Activated gamma-delta T cell (primary cell): ENCODE results near the gene FHL3.
"Not testable (repeated sequence)": the region's sequence is repeated elsewhere in the genome, so short reads cannot be mapped to it uniquely, and the experiment has no call there.

Experiments used
- DNase-seq: peaks from one replicate; lab custom pipeline; 2025; lab: John Stamatoyannopoulos, UW

FHL3 gene

DNA sequence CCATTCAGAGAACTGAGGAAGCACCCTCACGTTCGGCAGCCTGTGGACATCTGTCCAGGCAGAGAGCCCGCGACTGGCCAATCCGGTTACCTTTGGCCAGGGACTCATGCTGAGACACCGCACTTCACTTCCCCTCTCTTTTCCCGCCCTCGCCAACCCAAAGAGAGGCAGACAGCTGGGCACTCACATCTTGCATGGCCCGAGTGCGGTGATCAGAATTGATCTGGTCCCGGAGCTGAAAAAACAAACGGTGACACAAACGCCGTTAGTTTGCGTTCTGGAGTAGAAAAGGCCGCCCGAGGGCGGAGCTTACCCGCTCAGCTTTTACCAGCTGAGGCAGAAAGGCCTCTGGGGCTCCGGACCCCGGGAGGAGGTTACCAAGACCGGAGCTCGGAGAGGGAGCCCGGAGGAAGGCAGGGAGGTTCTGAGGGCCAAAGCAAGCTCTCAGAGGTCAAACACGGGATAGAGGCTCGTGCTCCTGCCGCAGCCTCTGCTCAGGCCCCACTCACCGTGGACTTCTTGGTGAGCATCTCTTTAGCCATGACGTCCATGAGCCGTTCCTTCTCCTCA is 15.9 kb downstream of the FHL3 start:
- DNase-seq = no peak

DNA sequence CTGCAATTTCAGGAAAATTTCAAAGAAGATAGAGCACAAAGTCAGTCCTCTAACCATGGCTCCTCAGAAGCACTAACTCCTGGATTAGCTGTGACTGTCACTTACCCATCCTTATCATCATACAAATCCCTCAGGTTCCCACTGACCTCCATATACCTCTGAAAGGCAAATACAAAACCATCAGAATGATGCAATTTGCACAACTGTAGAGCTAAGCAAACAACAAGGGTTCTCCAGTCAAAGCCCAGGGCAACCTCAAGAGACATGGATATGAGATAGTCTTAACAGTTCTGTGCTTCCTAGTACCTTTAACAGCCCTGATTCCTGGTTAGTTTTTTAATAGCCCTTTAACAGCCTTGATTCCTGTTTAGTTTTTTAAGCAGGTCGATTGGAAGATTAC is 17.6 kb downstream of the FHL3 start:
- no peak for DNase-seq

DNA sequence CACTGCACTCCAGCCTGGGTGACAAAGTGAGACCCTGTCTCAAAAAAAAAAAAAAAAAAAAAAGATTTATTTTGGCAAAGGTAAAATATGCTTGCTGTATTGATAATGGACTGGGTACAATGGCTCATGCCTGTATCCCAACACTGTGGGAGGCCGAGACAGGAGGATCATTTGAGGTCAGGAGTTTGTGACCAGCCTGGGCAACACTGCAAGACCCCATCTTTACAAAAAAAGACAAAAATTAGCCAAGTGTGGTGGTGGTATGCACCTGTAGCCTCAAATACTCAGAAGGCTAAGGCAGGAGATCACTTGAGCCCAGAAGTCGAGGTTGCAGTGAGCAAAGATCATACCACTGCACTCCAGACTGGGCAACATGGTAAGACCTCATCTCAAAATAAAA is 21.8 kb downstream of the FHL3 start:
- DNase-seq = no peak

DNA sequence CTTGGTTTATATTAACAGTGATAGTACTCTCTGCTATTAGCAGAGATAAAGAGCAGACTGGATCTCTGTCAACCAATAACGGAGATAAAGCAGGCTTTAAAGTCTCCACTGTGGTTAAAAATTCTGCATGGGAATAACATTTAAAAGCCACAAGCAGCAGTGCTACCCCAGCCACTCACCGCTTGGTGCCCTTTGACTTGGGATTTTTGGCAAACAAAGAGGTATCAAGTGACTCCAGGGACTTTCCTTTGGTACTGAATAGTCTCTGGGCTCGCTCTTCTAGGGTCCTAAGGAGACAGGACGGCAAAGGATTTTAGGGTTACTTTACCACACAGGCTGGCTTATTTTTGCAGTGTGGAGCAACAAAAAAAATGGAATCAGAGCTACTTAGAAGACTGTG is 26.8 kb downstream of the FHL3 start:
- no peak for DNase-seq

DNA sequence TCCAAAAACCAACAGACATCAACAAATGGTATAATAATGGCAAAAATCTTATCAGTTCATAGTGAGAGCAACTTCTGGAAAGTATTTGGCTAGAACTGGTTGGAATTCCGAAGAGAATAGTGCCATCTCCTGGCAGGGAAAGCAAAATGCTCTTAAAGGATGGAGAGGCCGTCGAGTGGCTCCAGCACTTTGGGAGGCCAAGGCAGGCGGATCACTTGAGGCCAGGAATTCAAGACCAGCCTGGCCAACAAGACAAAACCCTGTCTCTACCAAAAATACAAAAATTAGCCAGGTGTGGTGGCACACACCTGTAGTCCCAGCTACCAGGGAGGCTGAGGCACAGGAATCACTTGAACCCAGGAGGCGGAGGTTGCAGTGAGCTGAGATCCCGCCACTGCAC is 30.2 kb downstream of the FHL3 start:
- not testable (repeated sequence) for DNase-seq

DNA sequence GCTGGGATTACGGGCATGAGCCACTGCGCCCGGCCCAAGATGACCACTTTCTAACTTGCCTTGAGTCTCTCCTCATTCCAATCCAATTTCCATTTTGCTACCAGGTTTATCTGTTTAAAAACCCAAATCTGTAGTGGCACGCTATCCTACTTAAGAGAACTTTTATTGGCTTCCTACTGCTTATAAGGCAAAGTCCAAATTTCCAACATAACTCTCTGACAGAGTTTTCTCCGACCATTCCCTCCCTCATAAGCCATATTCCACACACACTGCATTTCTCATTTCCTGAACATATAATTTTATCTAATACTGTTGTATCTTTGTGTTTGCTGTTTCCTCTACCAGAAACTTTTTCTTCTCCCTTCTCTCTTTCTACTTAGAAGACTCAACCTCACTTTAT is 30.7 kb downstream of the FHL3 start:
- DNase-seq = no peak

DNA sequence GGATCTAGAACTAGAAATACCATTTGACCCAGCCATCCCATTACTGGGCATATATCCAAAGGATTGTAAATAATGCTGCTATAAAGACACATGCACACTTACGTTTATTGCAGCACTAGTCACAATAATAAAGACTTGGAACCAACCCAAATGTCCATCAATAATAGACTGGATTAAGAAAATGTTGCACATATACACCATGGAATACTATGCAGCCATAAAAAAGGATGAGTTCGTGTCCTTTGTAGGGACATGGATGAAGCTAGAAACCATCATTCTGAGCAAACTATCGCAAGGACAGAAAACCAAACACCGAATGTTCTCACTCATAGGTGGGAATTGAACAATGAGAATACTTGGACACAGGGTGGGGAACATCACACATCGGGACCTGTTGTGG is 31.6 kb downstream of the FHL3 start:
- DNase-seq = not testable (repeated sequence)

DNA sequence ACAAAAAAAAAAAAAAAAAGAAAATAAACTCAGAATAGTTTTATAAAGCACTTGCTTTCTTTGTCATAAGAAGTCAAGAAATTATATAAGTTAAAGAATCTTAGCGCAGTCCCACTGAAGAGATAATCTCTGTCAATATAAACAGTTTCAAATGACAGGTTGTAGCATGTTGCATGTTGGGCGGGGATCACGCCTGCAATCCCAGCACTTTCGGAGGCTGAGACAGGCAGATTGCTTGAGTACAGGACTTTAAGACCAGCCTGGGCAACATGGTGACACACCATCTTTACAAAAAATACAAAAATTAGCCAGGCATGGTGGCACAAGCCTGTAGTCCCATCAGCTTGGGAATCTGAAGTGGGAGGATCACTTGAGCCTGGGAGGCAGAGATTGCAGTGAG is 40.0 kb downstream of the FHL3 start:
- no peak for DNase-seq

DNA sequence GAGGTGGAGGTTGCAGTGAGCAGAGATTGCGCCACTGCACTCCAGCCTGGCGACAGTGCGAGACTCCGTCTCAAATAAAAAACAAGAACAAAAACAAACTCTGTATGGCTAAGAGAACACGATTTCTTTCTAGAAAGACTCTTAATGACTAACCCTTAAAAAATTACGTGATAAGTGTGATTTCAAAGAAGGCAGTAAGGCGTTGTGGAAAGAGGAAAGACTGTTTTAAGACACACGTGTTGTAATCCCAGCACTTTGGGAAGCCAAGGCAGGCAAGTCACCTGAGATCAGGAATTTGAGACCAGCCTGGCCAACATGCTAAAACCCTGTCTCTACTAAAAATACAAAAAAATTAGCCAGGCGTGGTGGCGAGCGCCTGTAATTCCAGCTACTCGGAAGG is 41.2 kb downstream of the FHL3 start:
- not testable (repeated sequence) for DNase-seq

DNA sequence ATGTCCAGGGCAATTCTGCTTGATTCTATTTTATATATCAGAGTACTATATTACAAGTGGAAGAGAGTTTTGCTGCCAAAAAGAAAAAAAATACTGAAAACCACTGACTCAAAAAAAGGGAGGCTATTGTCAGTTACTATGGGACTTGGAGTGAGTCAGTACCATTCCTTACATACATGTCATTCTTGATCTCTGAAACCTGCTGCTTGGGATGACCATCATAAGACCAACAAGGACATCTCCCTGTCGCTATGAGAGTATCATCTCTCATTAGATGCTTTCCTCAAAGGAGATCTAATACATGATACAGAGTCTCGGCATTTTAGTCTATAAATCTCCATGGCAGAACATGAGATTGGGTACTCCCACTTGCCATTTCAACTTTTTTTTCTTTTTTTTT is 46.6 kb downstream of the FHL3 start:
- DNase-seq = no peak

DNA sequence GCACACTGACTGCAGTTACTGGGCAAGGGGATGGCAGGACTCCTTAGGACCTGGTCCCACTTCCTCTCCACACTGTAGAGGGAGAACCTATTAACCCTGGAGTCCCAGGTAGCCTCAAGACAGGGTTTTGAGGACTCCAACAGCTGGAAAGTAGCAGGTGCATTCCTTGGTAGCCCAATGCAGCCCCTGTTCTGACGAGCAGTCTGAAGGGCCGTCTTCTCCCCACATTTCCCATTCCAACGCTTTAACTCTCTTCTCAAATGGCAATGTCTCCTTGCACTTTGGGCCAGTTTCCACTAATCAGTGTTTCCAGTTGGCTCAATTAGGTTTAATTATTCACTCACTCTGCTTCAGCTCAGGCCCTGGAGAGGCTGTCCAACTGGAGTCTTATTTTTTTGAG is 49.6 kb downstream of the FHL3 start:
- DNase-seq = no peak

DNA sequence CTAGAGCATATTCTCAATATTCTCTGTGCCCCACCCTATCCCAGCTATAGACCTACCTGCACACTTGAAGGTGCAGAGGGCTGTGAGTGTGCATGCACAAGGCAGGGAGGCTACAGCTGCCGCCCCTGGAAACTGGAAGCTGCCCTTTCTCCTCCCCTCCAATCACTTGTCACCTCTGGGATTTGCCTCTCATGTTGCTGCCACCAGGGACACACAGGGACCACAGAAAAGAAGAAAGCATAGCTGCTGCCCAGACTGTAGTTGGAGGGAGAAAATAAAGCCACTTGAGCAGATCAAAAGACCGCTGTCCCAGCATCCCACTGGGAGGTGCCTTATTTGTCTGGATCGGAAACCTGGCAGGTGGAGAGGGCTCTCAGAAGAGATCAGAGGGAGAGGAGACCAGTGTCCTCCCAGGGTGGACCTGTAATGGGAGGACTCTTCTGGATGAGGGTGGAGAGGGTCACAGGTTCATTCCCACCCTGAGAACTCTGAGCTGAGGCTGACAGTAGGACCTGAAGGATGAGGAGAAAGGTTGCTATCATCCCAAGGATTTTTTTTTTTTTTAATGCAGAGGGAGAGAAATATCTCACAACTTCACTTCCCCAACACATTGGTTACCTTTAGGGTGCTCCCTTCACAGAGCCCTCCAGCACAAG is 50.9 kb downstream of the FHL3 start:
- DNase-seq = no peak

DNA sequence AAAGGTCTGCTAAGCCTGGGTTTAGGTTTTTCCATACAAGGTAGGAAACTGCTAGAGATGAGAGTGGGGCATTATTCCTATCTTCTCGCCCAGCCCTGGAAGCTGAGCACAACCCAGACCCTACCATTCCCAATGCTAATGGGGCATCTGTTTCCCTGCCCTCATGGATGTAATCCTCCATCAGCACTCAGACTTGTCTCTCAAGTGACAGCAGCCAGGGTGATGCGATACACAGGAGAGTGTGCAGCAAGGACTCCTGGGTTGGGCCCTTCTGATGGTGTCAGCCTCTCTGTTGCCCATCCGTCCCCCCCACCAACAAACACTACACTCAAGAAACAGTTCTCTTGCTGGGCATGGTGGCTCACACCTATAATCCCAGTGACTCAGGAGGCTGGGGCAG is 52.6 kb downstream of the FHL3 start:
- DNase-seq = no peak

DNA sequence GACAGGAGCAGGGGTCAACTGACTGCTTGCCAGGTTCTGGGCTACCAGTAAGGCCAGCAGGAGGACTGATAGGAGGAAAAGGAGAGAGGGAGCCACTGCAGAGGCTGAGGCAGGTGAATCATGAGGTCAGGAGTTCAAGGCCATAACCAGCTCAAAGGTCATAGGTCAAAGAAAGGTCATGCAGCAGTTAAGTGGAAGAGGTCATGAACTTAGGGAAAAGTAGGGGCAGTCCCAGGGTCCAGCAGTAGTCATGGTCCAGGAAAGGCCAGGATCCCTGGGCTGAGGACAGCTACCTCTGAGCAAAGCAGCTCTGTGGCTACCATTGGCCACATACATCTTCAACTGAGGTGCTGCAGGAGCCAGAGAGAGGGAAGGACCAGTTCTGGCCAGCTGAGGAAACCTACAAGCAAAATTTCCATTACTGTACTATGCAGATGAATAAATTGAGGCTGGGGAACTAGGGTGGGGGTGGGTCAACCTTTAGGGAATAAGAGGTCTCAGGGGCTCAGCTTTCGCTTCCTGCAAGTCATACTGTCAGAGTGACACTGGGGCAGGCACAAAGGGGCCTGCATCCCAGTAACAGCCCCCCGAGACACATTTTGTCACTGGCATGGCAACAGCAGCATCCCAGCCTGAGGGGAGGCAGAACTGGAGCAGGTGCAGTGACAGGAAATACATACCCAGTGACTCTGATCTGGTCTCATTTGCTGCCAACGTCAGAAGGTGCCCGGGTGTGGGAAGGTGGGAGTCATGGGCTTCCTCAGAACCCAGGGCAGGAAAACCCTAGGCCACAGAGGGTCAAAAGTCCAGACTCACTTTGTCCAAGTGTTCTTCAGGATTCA is 53.3 kb downstream of the FHL3 start:
- no peak for DNase-seq

DNA sequence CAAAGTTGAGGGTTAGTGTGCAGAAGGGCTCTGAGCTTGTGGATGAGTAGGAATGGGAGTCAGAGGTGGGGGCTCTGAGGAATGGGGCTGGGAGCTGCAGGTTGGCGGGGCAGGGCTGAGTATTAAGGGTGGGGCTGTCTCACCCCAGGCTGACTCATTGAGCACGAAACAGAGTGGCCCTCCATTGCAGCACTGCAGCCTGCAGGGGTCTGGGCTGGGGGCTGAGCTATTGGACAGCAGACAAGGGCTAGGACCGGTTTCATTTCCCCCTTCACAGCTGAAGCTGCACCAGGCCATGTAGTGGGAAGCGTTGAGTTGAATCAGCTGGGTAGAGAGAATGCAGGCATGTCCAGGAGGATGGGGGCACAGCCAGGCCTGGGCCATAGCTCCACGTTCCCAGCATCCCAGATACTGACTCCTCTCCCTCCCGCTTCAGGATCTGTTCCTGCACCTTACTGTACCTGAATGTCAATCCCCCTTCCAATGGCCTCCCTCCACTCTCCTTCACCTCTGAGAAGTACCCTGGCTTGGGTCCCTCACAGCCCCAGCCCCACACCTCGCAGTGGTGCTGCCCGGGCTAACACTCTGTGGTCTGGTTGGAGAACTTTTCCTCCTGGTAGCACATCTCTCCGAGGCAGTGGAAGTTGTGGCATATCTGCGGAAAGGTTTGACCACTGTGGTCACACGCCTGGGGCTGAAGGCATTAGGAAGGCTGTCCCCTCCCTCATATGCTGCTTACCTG is 54.1 kb downstream of the FHL3 start:
- DNase-seq = no peak

DNA sequence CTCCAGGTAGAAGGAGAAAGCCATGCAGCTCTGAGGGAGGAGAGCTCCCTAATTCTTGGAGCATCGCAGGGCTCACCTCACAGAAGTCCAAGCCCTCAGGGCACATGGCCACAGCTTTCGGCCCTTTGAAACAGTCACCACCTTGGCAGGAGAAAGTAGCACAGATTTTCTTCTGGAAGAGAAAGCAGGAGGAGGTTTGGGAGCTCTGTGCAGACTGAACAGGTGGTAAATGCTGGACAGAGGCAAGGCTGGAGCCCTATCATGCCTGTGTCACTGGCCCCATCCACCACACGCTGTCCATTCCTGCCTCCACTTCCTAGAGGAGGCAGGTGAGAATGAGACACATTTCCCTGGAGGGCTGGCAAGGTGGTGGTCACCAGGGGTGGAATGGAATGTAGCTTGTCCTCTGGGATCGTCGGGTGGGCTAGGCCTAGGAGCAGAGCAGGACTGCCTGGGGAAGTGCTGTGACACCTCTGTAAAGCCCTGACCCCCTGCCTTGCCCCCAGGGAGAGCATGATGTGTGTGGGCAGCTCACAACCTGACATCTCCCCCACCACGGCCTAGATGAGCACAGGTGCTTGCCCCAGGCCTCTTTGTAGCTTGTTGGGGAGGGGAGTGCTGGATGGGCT is 55.7 kb downstream of the FHL3 start:
- DNase-seq = no peak

DNA sequence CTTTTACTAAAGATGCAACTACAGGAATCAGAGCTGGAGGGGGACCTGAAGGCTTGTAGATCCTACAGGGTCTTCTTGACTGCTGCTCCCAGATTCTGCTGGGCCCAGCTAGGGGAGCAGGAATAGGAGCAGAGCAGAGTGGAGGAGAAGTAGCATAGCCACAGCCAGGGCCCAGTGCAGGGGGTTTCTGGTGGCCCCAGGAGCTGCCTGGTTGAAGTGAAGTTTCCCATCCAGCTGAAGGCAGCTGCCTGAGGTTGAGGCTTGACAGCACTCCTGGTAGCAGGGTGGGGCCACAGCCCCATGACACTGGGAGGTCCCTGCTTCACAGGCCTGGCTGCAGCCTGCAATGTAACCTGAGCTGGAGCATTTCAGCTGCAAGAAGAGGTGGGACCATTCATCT is 56.5 kb downstream of the FHL3 start:
- no peak for DNase-seq

DNA sequence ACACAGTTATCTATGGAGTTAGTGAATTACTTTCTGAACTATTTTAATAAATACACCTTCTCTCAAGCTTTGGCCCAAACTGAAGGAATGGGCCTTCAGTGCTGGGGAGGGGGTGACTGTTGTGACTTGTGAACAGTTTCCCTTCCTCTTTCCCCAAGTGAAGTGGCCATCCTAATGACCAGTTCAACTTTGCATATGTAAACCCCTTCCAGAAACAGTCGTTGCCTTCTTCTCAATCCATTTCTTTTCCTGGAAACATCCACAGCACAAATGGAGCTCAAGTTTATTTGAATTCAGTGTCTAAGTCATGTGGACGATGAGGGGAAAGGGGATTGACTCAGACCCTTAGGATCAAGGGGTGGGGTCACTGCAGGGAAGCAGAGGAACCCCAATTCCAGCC is 57.1 kb downstream of the FHL3 start:
- DNase-seq = no peak

DNA sequence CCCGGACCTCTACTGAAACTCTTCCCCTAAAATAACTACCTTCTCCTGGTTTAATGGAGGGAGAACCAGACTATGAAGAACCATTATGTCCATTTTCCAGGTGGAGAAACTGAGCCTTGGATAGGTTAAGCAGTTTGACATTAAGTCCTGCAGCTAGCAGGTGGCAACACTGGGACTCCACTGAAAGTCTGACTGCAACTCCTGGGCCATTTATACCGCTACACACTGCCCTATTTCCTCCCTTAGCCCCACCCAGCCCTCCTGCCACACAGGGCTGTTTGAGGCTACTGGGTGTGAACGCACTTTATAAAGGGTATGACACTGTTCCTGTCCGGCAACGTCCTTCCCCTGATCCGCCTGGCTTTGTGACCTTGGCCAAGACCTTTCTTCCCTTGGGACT is 58.0 kb downstream of the FHL3 start:
- DNase-seq = no peak
